SK-N-SH (cell line): ENCODE measurements around the gene KCNK5. TPM values are rescaled to one million over a fixed set of nuclear protein-coding genes. Genes with fewer than 3 reads are reported as not detected.

Experiments used
- CTCF ChIA-PET: fragments of 300-600, 350-600 bp; formaldehyde crosslinking; extraction: SDS; loops from one replicate; lab custom pipeline; 2021; lab: Yijun Ruan, JAX
- POLR2A ChIA-PET: fragments of 350-600 bp; sonication (Branson Sonifier 250); formaldehyde crosslinking; extraction: SDS; loops from one replicate; lab custom pipeline; 2020; ENCODE audit warnings: antibody characterized with exemption, inconsistent platforms; lab: Yijun Ruan, JAX
- DNase-seq: peaks from one replicate; pipeline ENCODE4 v3.0.0; 2012
- H2AFZ ChIP-seq: fragments of 200-600 bp; sonication (generic); 2 replicates; pipeline ENCODE4 v1.8.1; 2016; ENCODE audit warnings: antibody characterized with exemption, mild to moderate bottlenecking, low read depth
- H3F3A ChIP-seq: fragments of 200-600 bp; sonication (generic); replicated peaks from 2 replicates; pipeline ENCODE3; 2016; ENCODE audit warnings: antibody characterized with exemption, mild to moderate bottlenecking; ENCODE audit not compliant: insufficient read depth
- H3K27ac ChIP-seq, 2 experiments: fragments of 200-500 bp in 1 of 2; fragments of 200-600 bp in 1 of 2; sonication (Bioruptor generic) in 1 of 2; sonication (generic), shearing (Covaris generic) in 1 of 2; 2 replicates each; pipeline versions ENCODE4 v1.5.1 to v1.6.1; 2014 to 2016; ENCODE audit warnings: low read depth in 2 of 2, inconsistent platforms in 1 of 2, low read length in 1 of 2, mild to moderate bottlenecking in 1 of 2, mixed read lengths in 1 of 2
- H3K27me3 ChIP-seq: fragments of 200-600 bp; sonication (generic), shearing (Covaris generic); 2 replicates; pipeline ENCODE4 v1.6.1; 2016; ENCODE audit warnings: mixed run types; ENCODE audit not compliant: insufficient read depth
- H3K36me3 ChIP-seq, 2 experiments: fragments of 200-500 bp in 1 of 2; fragments of 200-600 bp in 1 of 2; sonication (Bioruptor generic) in 1 of 2; sonication (generic) in 1 of 2; replicated peaks in 1 of 2; 2 replicates each; pipeline versions ENCODE3 to v1.5.1; 2014 to 2016; ENCODE audit warnings: low read length in 1 of 2, mild to moderate bottlenecking in 1 of 2; ENCODE audit not compliant: insufficient read depth in 2 of 2, control insufficient read depth in 1 of 2
- H3K4me1 ChIP-seq, 2 experiments: fragments of 200-500 bp in 1 of 2; fragments of 200-600 bp in 1 of 2; sonication (Bioruptor generic) in 1 of 2; sonication (generic), shearing (Covaris generic) in 1 of 2; 2 replicates each; pipeline versions ENCODE4 v1.5.1 to v1.6.1; 2014 to 2016; ENCODE audit warnings: low read depth in 1 of 2, low read length in 1 of 2, mixed run types in 1 of 2; ENCODE audit not compliant: insufficient read depth in 2 of 2, control insufficient read depth in 1 of 2
- H3K4me2 ChIP-seq: fragments of 200-600 bp; sonication (generic), shearing (Covaris generic); 2 replicates; pipeline ENCODE4 v1.6.1; 2017; ENCODE audit warnings: mixed run types
- H3K4me3 ChIP-seq, 2 experiments: fragments of 200-500 bp in 1 of 2; fragments of 200-600 bp in 1 of 2; sonication (Bioruptor generic) in 1 of 2; sonication (generic), shearing (Covaris generic) in 1 of 2; 2 replicates each; pipeline versions ENCODE4 v1.5.1 to v1.8.1; 2014 to 2016; ENCODE audit warnings: low read depth in 2 of 2, inconsistent platforms in 1 of 2, low read length in 1 of 2, mild to moderate bottlenecking in 1 of 2, mixed read lengths in 1 of 2, moderate library complexity in 1 of 2
- H3K79me2 ChIP-seq: fragments of 200-600 bp; sonication (generic); 2 replicates; pipeline ENCODE4 v1.8.1; 2017; ENCODE audit warnings: mild to moderate bottlenecking; ENCODE audit not compliant: insufficient read depth
- H3K9ac ChIP-seq: fragments of 200-600 bp; sonication (generic); 2 replicates; pipeline ENCODE4 v1.6.1; 2017; ENCODE audit warnings: mixed run types
- H3K9me2 ChIP-seq: fragments of 200-600 bp; sonication (generic); 2 replicates; pipeline ENCODE4 v1.6.1; 2017; ENCODE audit warnings: mixed run types
- H3K9me3 ChIP-seq: fragments of 200-600 bp; sonication (generic); 2 replicates; pipeline ENCODE4 v1.6.1; 2017; ENCODE audit warnings: mixed run types, mild to moderate bottlenecking, moderate library complexity
- H4K20me1 ChIP-seq: fragments of 200-600 bp; sonication (generic); 2 replicates; pipeline ENCODE4 v1.6.1; 2017; ENCODE audit warnings: mild to moderate bottlenecking, mixed run types; ENCODE audit not compliant: insufficient read depth
- ELF1 ChIP-seq: IDR thresholded peaks from 2 replicates; pipeline ENCODE4 v1.4.0; 2012
- EP300 ChIP-seq, 2 experiments: IDR thresholded peaks; 2 replicates each; pipeline versions ENCODE4 v1.4.0 to v1.6.1; 2012; ENCODE audit warnings: borderline replicate concordance in 1 of 2, low read depth in 1 of 2, low read length in 1 of 2
- EZH2phosphoT487 ChIP-seq: fragments of 200-600 bp; sonication (generic); IDR thresholded peaks from 2 replicates; pipeline ENCODE4 v1.6.1; 2017; ENCODE audit warnings: low read depth, mixed run types, mild to moderate bottlenecking, antibody characterized with exemption, moderate library complexity, borderline replicate concordance
- FOXJ3 ChIP-seq: sonication (generic); formaldehyde crosslinking; IDR thresholded peaks from 2 replicates; pipeline ENCODE4 v1.5.1; 2020; ENCODE audit warnings: mild to moderate bottlenecking, missing genetic modification reagents
- FOXM1 ChIP-seq: IDR thresholded peaks from 2 replicates; pipeline ENCODE4 v1.4.0; 2012; ENCODE audit warnings: low read depth, mild to moderate bottlenecking
- IRF3 ChIP-seq: fragments of 150-350 bp; IDR thresholded peaks from 2 replicates; pipeline ENCODE4 v1.6.1; 2016; ENCODE audit warnings: mild to moderate bottlenecking, low read depth, low read length
- JUND ChIP-seq: IDR thresholded peaks from 2 replicates; pipeline ENCODE4 v1.4.0; 2012
- MXI1 ChIP-seq: IDR thresholded peaks from 2 replicates; pipeline ENCODE4 v1.6.1; 2012; ENCODE audit warnings: mild to moderate bottlenecking, low read depth, low read length, improper control_type of control experiment
- PBX3 ChIP-seq: IDR thresholded peaks from 2 replicates; pipeline ENCODE4; 2012
- RAD21 ChIP-seq: IDR thresholded peaks from 2 replicates; pipeline ENCODE4 v1.6.1; 2012; ENCODE audit warnings: mild to moderate bottlenecking, low read length
- RFX5 ChIP-seq: IDR thresholded peaks from 2 replicates; pipeline ENCODE4 v1.6.1; 2012; ENCODE audit warnings: mild to moderate bottlenecking, improper control_type of control experiment, low read length
- RXRA ChIP-seq: IDR thresholded peaks from 2 replicates; pipeline ENCODE4 v1.4.0; 2012; ENCODE audit warnings: low read depth, mild to moderate bottlenecking, borderline replicate concordance
- SIN3A ChIP-seq: IDR thresholded peaks from 2 replicates; pipeline ENCODE4 v1.6.1; 2012; ENCODE audit warnings: low read depth, mild to moderate bottlenecking, low read length, moderate library complexity, borderline replicate concordance
- ZBTB33 ChIP-seq: IDR thresholded peaks from 2 replicates; pipeline ENCODE4 v1.4.0; 2012; ENCODE audit warnings: low read depth, borderline replicate concordance
- WGBS: methylation state at CpG from one replicate; pipeline ENCODE4 v1.1.6; 2017; ENCODE audit warnings: low lambda C conversion rate; 5-methylcytosine and 5-hydroxymethylcytosine counted together
- polyA plus RNA-seq, 3 experiments: library from polyadenylated mRNA; depleted of rRNA; stranded (reverse); fragments of >200 nt; gene quantifications; 2 replicates each; pipeline ENCODE4 v1.2.3, GENCODE V29; 2012
- TF ChIP-seq, protein P1 (sequence below): IDR thresholded peaks from 2 replicates; pipeline ENCODE4 v1.6.1; 2012; ENCODE audit warnings: mild to moderate bottlenecking, low read depth, low read length, moderate library complexity
- TF ChIP-seq, protein P2 (sequence below): fragments of 150-350 bp; IDR thresholded peaks from 2 replicates; pipeline ENCODE4 v1.6.1; 2017; ENCODE audit warnings: antibody characterized with exemption, low read length, low read depth, borderline replicate concordance
- TF ChIP-seq, protein P3 (sequence below): IDR thresholded peaks from 2 replicates; pipeline ENCODE4 v1.4.0; 2012; ENCODE audit warnings: low read depth
- TF ChIP-seq, protein P4 (sequence below): fragments of 200-600 bp; sonication (generic); IDR thresholded peaks from 2 replicates; pipeline ENCODE4 v1.6.1; 2017; ENCODE audit warnings: antibody characterized with exemption, mild to moderate bottlenecking, moderate library complexity
- TF ChIP-seq, protein P5 (sequence below): IDR thresholded peaks from 2 replicates; pipeline ENCODE4 v1.4.0; 2012; ENCODE audit warnings: low read depth, borderline replicate concordance

The KCNK5 gene
- polyA plus RNA-seq, 1 of the 3 experiments (the other 2 are of a cell fraction) = not detected

DNA sequence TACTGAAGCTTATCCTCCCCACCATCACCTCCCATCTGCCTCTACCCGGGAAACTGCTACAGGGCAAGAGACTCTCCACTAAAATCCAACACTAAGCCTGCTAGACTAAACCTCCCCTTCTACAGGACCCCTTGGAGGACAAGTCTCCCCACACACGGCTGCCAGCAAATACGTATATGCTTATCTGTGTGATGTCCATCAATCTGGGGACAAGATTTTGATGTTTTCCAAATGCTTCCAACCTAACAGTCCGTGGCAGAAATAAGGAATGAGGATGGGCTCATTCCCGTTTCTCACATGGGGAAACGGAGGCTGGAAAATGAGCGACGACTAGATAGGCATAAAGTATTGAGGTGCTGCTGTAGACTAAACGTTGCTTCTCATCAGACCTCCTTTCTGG, 1.8 kb downstream of the KCNK5 start:
- no peak overlapping the region for H3K27ac ChIP-seq
- H3K9me2 ChIP-seq = no peaks in the 10 kb centered on the region
- CTCF ChIA-PET = no interaction called here
- H3K4me3 ChIP-seq = no peak overlapping the region
- no peaks in the 10 kb centered on the region for H4K20me1 ChIP-seq
- POLR2A ChIA-PET = no interaction called here
- H3F3A ChIP-seq = no peaks in the 10 kb centered on the region
- no peak overlapping the region for H2AFZ ChIP-seq
- H3K9ac ChIP-seq = no peak overlapping the region
- no peak for TF ChIP-seq FOXJ3
- TF ChIP-seq JUND = no peak
- TF ChIP-seq EP300 (IDR thresholded peaks at IDR 0.05; ENCODE audit: borderline replicate concordance in 1 of 2, low read depth in 1 of 2, low read length in 1 of 2) = no peak
- no peak for TF ChIP-seq FOXM1
- TF ChIP-seq ELF1 = no peak
- no peak for TF ChIP-seq PBX3
- TF ChIP-seq RXRA = no peak
- TF ChIP-seq, protein P1, sequence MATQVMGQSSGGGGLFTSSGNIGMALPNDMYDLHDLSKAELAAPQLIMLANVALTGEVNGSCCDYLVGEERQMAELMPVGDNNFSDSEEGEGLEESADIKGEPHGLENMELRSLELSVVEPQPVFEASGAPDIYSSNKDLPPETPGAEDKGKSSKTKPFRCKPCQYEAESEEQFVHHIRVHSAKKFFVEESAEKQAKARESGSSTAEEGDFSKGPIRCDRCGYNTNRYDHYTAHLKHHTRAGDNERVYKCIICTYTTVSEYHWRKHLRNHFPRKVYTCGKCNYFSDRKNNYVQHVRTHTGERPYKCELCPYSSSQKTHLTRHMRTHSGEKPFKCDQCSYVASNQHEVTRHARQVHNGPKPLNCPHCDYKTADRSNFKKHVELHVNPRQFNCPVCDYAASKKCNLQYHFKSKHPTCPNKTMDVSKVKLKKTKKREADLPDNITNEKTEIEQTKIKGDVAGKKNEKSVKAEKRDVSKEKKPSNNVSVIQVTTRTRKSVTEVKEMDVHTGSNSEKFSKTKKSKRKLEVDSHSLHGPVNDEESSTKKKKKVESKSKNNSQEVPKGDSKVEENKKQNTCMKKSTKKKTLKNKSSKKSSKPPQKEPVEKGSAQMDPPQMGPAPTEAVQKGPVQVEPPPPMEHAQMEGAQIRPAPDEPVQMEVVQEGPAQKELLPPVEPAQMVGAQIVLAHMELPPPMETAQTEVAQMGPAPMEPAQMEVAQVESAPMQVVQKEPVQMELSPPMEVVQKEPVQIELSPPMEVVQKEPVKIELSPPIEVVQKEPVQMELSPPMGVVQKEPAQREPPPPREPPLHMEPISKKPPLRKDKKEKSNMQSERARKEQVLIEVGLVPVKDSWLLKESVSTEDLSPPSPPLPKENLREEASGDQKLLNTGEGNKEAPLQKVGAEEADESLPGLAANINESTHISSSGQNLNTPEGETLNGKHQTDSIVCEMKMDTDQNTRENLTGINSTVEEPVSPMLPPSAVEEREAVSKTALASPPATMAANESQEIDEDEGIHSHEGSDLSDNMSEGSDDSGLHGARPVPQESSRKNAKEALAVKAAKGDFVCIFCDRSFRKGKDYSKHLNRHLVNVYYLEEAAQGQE = no peak
- TF ChIP-seq MXI1 = no peak
- no peak for TF ChIP-seq EZH2phosphoT487
- no peak for TF ChIP-seq RAD21
- TF ChIP-seq, protein P2, sequence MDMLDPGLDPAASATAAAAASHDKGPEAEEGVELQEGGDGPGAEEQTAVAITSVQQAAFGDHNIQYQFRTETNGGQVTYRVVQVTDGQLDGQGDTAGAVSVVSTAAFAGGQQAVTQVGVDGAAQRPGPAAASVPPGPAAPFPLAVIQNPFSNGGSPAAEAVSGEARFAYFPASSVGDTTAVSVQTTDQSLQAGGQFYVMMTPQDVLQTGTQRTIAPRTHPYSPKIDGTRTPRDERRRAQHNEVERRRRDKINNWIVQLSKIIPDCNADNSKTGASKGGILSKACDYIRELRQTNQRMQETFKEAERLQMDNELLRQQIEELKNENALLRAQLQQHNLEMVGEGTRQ = no peak
- TF ChIP-seq, protein P3, sequence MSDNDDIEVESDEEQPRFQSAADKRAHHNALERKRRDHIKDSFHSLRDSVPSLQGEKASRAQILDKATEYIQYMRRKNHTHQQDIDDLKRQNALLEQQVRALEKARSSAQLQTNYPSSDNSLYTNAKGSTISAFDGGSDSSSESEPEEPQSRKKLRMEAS = no peak
- TF ChIP-seq IRF3 = no peak
- TF ChIP-seq, protein P4, sequence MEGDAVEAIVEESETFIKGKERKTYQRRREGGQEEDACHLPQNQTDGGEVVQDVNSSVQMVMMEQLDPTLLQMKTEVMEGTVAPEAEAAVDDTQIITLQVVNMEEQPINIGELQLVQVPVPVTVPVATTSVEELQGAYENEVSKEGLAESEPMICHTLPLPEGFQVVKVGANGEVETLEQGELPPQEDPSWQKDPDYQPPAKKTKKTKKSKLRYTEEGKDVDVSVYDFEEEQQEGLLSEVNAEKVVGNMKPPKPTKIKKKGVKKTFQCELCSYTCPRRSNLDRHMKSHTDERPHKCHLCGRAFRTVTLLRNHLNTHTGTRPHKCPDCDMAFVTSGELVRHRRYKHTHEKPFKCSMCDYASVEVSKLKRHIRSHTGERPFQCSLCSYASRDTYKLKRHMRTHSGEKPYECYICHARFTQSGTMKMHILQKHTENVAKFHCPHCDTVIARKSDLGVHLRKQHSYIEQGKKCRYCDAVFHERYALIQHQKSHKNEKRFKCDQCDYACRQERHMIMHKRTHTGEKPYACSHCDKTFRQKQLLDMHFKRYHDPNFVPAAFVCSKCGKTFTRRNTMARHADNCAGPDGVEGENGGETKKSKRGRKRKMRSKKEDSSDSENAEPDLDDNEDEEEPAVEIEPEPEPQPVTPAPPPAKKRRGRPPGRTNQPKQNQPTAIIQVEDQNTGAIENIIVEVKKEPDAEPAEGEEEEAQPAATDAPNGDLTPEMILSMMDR = no peak
- TF ChIP-seq SIN3A = no peak
- TF ChIP-seq ZBTB33 = no peak
- no peak for TF ChIP-seq RFX5
- TF ChIP-seq, protein P5, sequence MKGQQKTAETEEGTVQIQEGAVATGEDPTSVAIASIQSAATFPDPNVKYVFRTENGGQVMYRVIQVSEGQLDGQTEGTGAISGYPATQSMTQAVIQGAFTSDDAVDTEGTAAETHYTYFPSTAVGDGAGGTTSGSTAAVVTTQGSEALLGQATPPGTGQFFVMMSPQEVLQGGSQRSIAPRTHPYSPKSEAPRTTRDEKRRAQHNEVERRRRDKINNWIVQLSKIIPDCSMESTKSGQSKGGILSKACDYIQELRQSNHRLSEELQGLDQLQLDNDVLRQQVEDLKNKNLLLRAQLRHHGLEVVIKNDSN = no peak
- no peaks in the 10 kb centered on the region for H3K9me3 ChIP-seq
- H3K4me2 ChIP-seq = no peak overlapping the region
- H3K4me1 ChIP-seq = peaks cover 0 to 8% of the 10 kb centered on the region in 2 experiments; a peak in 1 of 4 replicates
- H3K79me2 ChIP-seq = no peaks in the 10 kb centered on the region
- no peaks in the 10 kb centered on the region for H3K27me3 ChIP-seq
- 64% methylated on average over 9 of the region's 9 CpGs for WGBS
- H3K36me3 ChIP-seq = no peaks in the 10 kb centered on the region
- DNase-seq = no peak
